HG03139 (cell line): ENCODE results near the gene ZBTB25.

Experiments used
- ATAC-seq: cut with Tn5 transposase; IDR thresholded peaks from one replicate; pipeline ENCODE4 v1.9.1; 2021; ENCODE audit not compliant: unreplicated experiment

The ZBTB25 gene

DNA sequence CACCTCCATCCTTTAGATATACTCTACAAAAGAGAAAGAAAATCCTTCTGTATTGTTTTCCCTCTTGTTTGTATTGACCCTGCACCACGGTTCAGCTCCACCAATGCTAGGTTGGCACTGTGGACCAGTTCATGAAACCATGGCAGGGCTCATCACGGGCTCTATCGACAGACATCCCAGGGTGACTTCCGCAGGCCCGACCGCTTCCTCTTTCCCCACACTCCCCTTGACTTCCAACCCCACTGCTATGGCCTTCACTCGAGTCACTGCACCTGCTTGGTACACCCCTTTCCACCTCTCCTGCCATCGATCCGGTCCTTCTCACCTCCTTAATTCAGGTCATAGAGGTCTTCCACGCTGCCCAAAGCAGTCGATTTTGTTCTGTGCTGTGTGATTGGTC is 59.5 kb downstream of the ZBTB25 start:
- no peak for ATAC-seq

DNA sequence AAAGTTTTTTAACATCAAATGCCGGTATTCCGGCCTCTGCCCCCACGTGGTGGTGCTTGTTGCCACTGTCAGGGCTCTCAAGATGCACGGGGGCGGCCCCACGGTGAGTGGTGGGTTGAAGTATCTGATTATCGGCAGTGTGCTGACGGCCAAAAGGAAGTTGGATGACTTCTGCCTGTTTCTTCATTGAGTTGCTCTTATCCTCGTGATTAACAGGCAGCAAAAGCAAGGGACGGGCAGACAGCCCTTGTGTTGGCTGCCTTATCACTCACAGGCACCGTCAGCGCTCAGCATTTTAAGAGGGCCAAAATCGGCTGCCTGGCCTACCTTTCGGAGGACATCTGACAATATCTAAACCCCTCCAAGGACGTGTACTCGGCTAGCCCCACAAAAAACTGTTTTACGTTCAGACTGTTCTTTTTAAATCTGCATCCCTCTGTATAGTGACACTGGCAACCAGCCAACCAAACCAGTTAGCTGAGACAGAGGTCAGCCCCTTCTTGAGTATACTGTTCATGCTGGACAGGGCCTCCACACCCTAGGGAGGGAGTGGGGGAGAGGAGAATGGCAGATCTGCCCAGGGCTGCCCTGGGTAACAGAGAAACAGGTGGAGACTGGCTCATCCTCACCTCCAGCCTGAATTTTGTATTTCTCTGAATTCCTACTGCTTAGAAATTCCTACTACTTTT is 61.2 kb downstream of the ZBTB25 start:
- no peak for ATAC-seq

DNA sequence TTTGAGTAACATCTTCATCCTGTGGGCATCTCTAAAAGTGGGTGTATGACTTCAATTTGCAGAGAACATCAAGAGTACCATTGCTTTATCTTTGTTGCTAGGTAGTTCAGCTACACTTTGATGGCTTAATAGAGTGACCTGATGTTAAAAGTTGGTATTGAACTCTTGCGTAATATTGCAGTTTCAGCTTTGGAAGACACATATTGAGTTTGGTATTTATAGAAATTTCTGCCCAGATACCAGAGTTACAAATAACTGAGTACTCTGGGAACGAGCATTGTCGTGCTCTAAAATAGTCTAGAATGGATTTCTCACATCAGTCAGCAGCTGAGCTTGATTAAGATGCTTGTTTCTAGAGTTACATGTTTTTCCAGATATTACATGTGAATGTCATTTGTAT is 63.1 kb downstream of the ZBTB25 start:
- no peak for ATAC-seq

DNA sequence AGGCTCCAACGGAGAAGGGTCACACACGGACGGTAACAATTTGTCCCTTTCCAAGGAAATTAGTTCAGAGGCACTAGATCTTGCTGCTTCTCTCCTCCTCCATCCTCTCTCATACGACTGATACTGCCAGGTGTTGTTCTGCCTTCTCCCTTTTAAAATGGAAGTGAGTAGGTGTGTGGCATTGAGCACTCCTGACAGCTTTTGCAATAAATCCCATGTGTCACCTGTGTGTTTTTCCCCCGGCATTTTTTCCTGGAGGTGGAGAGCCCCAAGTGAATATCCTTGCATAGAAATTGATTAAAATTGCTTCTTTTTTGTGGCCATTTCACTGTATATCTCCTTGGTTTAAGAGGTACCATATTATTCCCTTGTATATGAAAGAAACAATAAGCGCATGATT is 64.5 kb downstream of the ZBTB25 start:
- ATAC-seq, result no peak

DNA sequence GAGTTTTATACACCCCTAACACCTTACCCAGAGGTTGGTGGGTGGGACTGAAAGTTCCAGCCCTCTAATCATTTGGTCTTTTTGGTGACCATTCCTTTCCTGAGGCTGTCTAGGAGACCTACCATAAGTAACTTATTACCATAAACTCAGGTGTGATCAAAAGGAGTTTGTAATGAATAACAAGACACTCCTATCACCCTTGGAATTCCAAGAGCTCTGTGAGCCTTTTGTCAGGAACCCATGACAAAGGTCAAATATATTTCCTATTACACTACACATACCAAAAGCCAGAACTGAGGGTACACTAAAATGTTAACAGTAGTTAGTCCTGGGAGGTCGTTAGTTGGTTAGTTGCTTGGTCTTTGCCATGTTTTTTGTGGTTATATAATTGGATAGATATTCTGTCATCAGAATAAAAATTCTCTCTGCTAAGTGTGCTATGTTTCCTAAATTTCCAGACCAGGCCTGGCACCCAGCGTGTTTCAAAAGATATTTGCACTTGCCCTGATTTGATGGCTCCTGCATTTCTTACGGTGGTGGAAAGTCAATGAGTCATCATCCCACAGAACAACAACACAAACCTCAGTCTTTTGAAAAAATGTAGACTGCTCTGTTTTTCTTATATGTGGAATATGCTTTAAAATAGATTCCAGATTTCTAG is 65.3 kb downstream of the ZBTB25 start:
- ATAC-seq, result no peak

DNA sequence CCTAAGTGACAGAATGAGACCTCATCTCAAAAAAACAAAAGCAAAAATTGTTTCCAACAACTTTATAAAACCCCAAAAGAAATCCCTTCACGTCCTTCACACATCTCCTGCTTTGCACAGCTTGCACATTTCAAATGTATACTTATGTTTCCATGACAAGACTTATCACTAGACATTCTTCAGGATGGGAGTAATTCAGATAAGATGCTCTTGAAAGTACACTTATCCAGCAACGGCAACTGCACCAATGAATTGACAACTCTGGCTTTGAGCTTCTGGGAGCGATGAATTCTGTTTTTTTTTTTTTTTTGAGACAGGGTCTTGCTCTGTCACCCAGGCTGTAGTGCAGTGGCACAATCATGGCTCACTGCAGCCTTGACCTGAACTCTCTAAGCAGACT is 69.1 kb downstream of the ZBTB25 start:
- no peak for ATAC-seq

DNA sequence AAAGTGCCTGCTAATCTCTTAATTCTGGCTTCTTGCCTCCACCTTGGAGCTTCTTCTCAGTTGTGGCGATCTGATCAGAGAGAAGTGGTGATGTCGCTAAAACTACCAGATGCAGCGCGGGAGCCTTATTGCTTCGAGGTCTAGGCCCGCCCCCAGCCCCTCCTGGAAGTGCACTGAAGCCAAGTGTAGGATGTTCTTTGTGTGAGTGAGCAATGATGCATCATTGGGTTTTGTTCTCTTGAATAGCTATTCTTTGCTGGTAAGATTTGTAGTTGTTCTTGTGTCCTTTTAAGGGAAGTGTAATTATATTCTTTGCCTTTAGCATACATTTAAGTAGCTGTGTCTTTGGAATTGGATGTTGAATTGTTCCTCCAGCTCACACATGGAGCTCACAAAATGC is 79.7 kb downstream of the ZBTB25 start:
- no peak for ATAC-seq

DNA sequence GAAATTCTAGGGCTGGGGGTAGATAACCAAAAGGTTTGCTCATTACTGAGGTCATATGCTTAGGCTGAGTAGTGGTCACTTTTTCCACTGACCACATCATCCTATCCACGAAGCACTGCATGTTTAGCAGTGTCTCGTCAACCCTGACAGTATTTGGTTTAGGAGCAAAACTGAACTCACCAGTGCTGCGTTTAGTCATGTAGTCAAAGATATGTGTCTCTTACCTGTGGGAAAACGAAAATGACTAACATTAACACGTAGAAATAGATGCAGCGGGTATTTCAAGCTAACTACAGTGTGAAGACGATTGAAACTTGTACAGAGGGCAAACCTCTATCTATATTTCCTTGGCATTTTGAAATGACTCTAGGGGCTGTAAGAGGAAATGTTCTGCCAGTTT is 80.9 kb downstream of the ZBTB25 start:
- ATAC-seq, result no peak

DNA sequence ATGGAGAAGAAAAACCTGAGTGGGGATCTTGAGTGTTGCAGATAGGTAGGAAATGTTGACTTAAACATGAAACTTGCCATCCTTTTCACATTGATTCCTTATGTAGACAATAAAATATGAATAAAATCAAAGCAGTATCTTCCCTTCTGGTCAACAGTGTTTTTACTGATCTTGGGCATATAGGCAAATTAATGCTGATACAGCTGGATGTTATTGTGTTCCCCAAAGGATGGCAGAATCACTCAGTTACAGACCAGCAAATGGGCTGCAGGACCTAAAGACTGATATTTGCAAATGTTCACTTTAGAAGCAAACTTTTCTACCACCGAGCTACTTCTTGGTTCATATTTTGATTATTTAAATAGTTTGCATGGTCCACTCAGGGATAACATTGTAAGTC is 81.6 kb downstream of the ZBTB25 start:
- no peak for ATAC-seq

DNA sequence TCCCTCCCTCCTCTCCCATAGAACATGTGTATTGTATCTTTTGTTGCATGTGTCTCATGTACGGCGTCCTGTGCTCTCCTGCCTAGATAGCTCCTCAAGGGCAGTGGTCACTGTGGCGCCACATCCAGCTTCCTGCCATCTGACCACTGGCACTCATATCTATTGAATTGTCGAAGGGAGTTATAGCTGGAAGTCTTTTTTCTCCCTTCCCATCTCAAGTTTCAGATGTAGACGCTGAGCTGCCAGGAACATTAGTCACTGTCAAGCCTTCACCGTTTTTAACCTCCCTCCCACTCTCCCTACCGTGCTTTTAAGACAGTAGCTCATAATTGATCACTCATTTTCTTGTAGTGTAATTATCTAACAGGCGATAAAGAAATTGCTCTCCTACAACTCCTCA is 82.5 kb downstream of the ZBTB25 start:
- ATAC-seq, result no peak

DNA sequence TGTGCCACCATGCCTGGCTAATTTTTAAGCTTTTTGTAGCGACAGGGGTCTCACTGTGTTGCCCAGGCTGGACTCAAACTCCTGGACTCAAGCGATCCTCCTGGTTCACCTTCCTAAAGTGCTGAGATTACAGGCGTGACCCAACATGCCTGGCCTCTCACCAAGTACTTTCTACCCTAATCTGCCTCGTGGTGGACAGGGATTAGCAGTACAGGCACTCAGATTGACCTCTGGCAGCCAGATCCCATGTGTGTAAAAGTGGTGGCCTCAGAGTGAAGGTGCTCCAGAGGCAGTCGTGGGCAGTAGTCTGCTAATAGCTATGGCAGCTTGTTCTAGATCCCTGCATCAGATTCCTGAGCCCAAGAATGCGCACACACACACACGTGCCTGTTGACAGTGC is 84.6 kb downstream of the ZBTB25 start:
- no peak for ATAC-seq

DNA sequence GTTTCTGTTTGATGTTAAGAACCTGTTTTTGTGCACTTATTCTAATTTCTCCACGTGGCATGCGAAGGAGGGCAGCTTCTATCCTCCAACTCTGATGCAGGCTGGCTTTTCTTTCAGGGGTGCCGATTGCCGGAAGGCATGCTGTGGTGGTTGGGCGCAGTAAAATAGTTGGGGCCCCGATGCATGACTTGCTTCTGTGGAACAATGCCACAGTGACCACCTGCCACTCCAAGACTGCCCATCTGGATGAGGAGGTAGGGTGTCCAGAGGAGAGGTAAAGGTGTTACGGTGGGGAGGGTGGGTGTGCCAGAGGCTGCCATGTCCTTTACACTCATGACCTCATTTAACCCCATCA is 85.9 kb downstream of the ZBTB25 start:
- ATAC-seq, result no peak

DNA sequence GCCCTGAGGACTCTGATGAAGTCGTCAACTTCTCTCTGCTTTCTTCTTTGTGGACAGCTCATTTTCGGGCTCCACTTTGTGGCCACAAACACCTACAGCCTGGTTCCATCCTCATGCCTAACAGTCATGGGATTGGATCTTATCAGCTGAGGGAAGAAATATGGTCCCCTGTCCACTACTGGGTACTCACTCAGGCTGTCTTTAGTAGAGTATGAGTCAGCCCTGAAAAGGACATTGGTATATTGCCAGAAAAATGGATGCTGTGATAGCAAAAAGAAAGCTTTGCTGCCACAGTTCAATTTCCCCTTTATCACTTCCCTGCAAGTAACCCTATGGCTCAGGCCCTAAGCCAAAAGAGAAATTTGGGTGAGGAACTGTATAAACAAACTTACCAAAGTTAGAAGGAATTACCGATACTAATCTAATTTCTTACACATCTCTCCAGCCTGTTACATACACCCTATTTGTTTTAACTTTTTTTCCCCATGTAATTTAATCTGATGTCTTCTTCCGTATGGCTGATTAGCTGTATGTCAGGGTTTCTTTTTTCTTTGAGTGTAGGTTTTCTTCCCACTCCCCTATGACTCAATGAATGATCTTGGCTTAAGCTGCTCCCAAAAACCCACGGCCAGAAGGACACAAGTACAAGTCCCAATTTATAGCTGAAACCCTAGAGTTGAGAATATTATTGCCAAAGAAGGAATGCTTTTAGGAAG is 86.4 kb downstream of the ZBTB25 start:
- no peak for ATAC-seq

DNA sequence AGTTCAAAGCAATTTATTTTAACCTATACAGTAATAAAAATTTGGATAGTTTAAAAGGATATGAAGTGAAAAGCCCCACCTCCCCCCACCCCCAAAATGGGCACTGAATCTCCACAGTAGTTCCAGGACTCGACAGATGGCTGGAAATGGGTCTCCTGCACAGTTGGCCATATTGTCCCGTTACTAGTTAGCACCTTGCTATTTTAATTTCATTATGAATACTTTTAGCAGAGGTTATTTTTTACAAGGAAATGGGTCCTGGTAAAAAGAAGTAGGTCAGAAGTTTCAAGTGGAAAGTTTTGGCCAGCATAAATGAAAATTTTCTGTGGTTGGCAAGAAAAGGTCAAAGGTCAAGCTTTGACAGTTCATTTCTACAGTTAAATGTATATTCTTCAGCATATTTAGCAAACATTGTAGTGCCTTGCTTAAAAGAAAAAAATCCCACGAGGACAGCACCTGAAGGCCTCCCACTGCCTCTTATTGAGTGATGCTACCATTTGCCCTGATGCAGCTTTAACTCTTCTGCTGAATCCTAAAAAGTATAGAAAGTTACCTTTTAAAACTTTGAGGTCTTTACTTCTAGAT is 87.2 kb downstream of the ZBTB25 start:
- no peak for ATAC-seq

DNA sequence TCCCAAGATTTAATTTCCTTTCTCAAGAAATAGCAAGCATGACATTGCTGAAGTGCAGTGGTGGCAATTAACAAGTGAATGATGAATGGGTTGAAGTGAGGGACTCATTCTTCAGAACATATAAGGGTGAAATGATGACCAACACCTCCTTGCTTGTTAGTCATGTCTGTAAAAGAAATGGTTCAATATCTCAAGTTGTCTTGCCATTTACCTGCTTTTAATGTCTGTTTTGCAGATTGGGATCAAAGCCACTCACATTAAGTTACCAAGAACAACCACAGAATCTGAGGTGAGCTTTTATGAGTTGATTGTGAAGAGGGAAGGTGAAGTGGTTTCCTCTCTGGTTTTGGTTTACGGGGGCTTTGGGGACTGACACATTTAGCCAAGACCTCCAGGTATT is 91.4 kb downstream of the ZBTB25 start:
- no peak for ATAC-seq

DNA sequence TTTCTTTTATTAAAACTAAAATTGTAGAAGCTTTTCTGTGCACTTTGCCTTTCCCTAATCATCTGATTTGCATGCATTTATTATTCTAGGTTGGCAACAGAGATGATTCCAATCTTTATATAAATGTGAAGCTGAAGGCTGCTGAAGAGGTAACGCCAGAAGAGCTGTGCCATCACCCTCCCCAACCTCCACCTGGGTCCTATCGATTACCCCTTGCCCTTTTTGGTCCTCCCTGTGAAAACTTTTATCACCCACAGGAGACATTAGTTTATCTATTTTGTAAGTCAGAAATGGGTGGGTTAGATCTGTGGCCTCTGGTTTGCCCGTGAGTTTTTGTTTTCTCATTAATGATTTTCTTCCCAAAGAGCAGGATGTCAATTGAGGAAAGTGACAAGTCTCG is 92.6 kb downstream of the ZBTB25 start:
- no peak for ATAC-seq

DNA sequence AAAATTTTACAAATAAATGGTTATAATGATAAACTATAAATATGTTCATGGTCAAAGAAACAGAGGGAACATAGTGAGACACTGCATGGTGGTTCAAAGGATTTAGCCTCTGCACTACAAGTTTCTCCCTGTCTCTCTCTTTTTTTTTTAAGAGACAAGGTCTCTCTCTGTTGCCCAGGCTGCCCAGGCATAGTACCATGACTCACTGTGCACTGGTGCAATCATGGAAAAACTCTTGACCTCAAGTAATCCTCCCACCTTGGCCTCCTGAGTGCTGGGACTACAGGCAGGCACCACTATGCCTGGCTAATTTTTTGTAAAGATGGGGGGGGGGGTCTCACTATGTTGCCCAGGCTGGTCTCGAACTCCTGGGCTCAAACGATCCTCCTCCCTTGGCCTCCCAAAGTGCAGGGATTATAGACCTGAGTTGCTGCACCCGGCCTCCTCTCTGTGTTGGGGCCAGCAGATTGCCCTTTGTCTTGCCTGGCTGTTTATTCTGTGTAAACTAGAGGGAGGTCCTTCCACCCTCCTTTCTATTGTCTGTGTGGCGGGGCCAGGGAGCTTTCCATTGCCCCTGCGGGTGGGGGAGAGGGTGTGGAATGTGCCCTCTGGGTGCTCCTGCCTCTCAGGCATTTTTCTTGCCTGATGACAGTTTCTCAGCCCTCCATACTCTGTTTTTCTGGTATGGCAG is 93.4 kb downstream of the ZBTB25 start:
- ATAC-seq, result no peak

DNA sequence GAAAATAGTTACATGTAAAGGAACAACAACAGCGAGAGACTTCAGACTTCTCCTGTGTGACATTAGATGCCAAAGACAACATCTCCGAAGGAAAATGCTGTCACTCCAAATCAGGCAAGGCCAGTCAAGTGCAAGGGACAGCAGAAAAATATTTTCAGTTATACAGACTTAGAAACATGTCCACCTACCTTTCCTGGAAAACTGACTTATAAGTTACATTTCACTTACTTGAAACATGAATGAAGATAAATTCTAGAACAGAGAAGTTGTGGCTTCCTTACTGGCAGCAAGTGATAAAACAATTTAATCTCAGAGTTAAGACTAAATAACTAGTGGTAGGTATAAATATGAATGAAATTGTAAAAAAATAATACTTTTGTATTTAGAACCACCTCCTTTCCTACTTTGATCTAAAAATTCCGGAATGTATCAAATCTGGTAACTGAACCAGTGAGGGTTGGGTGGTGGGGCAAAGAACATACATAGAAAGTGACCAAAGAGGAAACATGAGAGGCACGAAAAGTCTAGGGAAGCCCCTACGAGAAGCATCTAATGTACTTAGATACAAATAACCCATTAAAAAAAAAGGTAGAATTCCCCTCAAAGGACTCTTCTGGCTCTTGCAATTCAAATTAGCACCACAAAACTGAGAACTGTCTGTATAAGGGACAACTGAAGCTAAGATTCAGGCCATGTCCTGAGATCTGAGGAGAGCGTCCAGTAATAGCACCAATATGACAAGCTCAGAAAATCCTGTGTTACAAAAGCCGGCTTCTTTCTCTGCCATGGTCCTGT is 94.3 kb downstream of the ZBTB25 start:
- ATAC-seq, result no peak

DNA sequence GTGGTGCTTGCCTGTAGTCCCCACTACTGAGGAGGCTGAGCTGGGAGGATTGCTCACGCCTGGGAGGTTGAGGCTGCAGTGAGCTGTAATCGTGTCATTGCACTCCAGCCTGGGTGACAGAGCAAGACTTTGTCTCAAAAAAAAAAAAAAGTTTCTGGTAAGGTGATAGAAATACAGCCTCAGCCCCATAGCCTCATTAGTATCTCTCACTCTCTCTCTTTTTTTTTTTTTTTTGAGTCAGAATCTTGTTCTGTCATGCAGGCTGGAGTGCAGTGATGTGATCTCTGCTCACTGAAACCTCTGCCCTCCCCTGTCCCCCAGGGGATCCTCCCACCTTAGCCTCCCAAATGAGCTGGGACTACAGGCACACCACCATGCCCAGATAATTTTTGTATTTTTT is 96.3 kb downstream of the ZBTB25 start:
- ATAC-seq, result no peak

DNA sequence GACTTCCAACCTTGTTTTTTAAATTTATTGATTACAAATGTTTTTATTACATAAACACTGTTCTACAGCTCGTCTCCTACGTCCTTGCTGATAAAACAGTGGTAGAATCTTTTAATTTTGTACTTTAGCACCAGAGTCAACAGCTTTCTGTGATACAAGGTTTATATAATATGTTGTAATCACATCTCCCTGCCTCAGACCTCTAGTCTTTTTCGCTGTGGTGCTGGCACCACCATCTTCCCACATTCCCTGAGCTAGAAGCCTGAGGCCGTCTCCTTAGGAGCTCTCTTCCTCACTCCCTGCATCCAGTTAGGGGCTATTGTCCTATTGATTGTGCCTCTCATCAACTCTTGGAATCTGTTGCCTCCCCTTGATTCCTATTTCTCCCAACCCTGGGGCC is 98.3 kb downstream of the ZBTB25 start:
- no peak for ATAC-seq

DNA sequence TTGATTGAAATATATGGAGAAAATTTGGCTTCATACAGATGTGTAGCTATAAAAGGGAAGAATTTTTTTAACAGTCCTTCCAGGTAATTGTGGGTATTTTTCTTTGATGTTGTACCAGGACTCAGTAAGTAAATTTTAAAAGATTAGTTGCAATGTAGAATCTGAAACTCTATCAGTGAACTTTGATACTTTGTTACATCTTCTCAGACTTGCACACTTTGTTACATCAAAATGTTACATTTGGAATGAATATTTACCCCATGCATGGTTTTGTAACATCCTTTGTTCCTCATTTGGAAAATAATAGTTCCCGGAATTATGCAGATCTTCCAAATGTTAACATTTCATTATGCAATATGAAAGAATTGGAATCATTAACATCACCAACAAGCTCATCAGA is 101.7 kb downstream of the ZBTB25 start:
- ATAC-seq, result no peak
